Activated CD4-positive, alpha-beta T cell treated with anti-CD3 and anti-CD28 coated beads, Interleukin-2, amount 50 U/mL, for 48 hours (primary cell): Measurements from ENCODE around the gene IFNLR1.

Experiments used
- DNase-seq, 2 experiments: peaks; one replicate each; pipeline ENCODE4 v3.0.0-alpha.2; 2020

Gene IFNLR1

GRCh38 chr1:24147194-24147593, 39.9 kb downstream of the IFNLR1 start:
- no peak for DNase-seq

GRCh38 chr1:24142546-24143534, 44.2 kb downstream of the IFNLR1 start, which contains the start of gene IL22RA1:
Gene IL22RA1 (minus strand): TSS chr1:24143140. CDS start chr1:24143082, 58 bp downstream.
- DNase-seq = no peak

GRCh38 chr1:24141311-24141997, 45.6 kb downstream of the IFNLR1 start:
- DNase-seq = no peak

GRCh38 chr1:24140741-24141181, 46.3 kb downstream of the IFNLR1 start:
- DNase-seq = no peak

GRCh38 chr1:24139841-24140425, 47.2 kb downstream of the IFNLR1 start:
- no peak for DNase-seq

GRCh38 chr1:24139222-24139489, 47.9 kb downstream of the IFNLR1 start:
- DNase-seq = no peak

- DNase-seq = no peak
Measured at GRCh38 chr1:24138476-24139221, 48.4 kb downstream of the IFNLR1 start.

- DNase-seq = no peak
Measured at GRCh38 chr1:24136956-24137539, 50.0 kb downstream of the IFNLR1 start.

GRCh38 chr1:24134376-24134775, 52.7 kb downstream of the IFNLR1 start:
- no peak for DNase-seq

GRCh38 chr1:24133819-24134218, 53.3 kb downstream of the IFNLR1 start:
- no peak for DNase-seq

GRCh38 chr1:24130385-24130784, 56.7 kb downstream of the IFNLR1 start:
- DNase-seq = no peak

GRCh38 chr1:24127801-24128363, 59.2 kb downstream of the IFNLR1 start:
- no peak for DNase-seq

- DNase-seq = no peak
Measured at GRCh38 chr1:24127134-24127800, 59.8 kb downstream of the IFNLR1 start.

- no peak for DNase-seq
Measured at GRCh38 chr1:24126672-24127023, 60.4 kb downstream of the IFNLR1 start.

GRCh38 chr1:24126018-24126671, 60.9 kb downstream of the IFNLR1 start:
- no peak for DNase-seq

- no peak for DNase-seq
Measured at GRCh38 chr1:24125456-24125855, 61.6 kb downstream of the IFNLR1 start.

- DNase-seq = no peak
Measured at GRCh38 chr1:24124980-24125379, 62.1 kb downstream of the IFNLR1 start.

- no peak for DNase-seq
Measured at GRCh38 chr1:24123611-24124010, 63.5 kb downstream of the IFNLR1 start.

GRCh38 chr1:24122776-24123175, 64.3 kb downstream of the IFNLR1 start:
- DNase-seq = no peak

GRCh38 chr1:24121406-24121805, 65.7 kb downstream of the IFNLR1 start:
- DNase-seq = no peak

GRCh38 chr1:24120965-24121364, 66.1 kb downstream of the IFNLR1 start:
- no peak for DNase-seq
